NCI-H1694 treated with DMSO at 0.1 percent for 48 hours (cell line): ENCODE measurements around the gene VTA1.
"Not testable (repeated sequence)": the region's sequence is repeated elsewhere in the genome, so short reads cannot be mapped to it uniquely, and the experiment has no call there.

Experiments
- DNase-seq: peaks from one replicate; lab custom pipeline; 2025; lab: John Stamatoyannopoulos, UW

VTA1 gene

GRCh38 chr6:142225552-142225951 is 78.5 kb downstream of the VTA1 start:
- DNase-seq: no peak

- DNase-seq: no peak
These were observed 79.7 kb downstream of the VTA1 start for GRCh38 chr6:142226731-142227130.

- DNase-seq: not testable (repeated sequence)
These were observed 82.6 kb downstream of the VTA1 start for GRCh38 chr6:142229518-142230270.

- DNase-seq: not testable (repeated sequence)
These were observed 85.4 kb downstream of the VTA1 start for GRCh38 chr6:142232206-142233044.

- no peak for DNase-seq
These were observed 87.1 kb downstream of the VTA1 start for GRCh38 chr6:142233945-142234682.

- no peak for DNase-seq
These were observed 88.2 kb downstream of the VTA1 start for GRCh38 chr6:142235272-142235671.

- no peak for DNase-seq
These were observed 88.7 kb downstream of the VTA1 start for GRCh38 chr6:142235791-142236190.

- DNase-seq: no peak
These were observed 89.6 kb downstream of the VTA1 start for GRCh38 chr6:142236691-142237090.

GRCh38 chr6:142238881-142239280 is 91.8 kb downstream of the VTA1 start:
- no peak for DNase-seq

- no peak for DNase-seq
These were observed 93.1 kb downstream of the VTA1 start for GRCh38 chr6:142240179-142240578.

- DNase-seq: no peak
These were observed 94.0 kb downstream of the VTA1 start for GRCh38 chr6:142241061-142241460.

- no peak for DNase-seq
These were observed 95.2 kb downstream of the VTA1 start for GRCh38 chr6:142242269-142242668.

- DNase-seq: no peak
These were observed 99.9 kb downstream of the VTA1 start for GRCh38 chr6:142246960-142247359.

- DNase-seq: no peak
These were observed 102.2 kb downstream of the VTA1 start for GRCh38 chr6:142249266-142249665.

- no peak for DNase-seq
These were observed 104.9 kb downstream of the VTA1 start for GRCh38 chr6:142251930-142252445.

- no peak for DNase-seq
These were observed 107.5 kb downstream of the VTA1 start for GRCh38 chr6:142254513-142254912.

- no peak for DNase-seq
These were observed 108.7 kb downstream of the VTA1 start for GRCh38 chr6:142255785-142256184.

GRCh38 chr6:142258305-142258704 is 111.2 kb downstream of the VTA1 start:
- DNase-seq: no peak

- DNase-seq: no peak
These were observed 111.7 kb downstream of the VTA1 start for GRCh38 chr6:142258757-142259156.

GRCh38 chr6:142260748-142261147 is 113.7 kb downstream of the VTA1 start:
- DNase-seq: no peak

- DNase-seq: no peak
These were observed 115.2 kb downstream of the VTA1 start for GRCh38 chr6:142262231-142262630.

- no peak for DNase-seq
These were observed 118.4 kb downstream of the VTA1 start for GRCh38 chr6:142265476-142265875.
